Transverse colon (tissue), 4 donors: ENCODE measurements around the gene RASSF3.

Source experiments
- POLR2A ChIP-seq: fragments of 450-650 bp; IDR thresholded peaks from one replicate; pipeline ENCODE4 v1.6.1; 2016; ENCODE audit warnings: antibody characterized with exemption, mild to moderate bottlenecking, moderate library complexity
- POLR2AphosphoS5 ChIP-seq, 3 donors: sonication (generic); formaldehyde crosslinking; IDR thresholded peaks; one replicate each; pipeline ENCODE4 v1.6.1; 2016; ENCODE audit warnings: antibody characterized with exemption in 3 of 3
- TF ChIP-seq, protein P1 (sequence below), 5 experiments: fragments of 200-600 bp in 3 of 5; fragments of 450-650 bp in 2 of 5; sonication (generic) in 3 of 5; IDR thresholded peaks; 1 replicate in 2 of 5; 2 replicates in 3 of 5; pipeline ENCODE4 v1.5.1; 2016 to 2017; ENCODE audit warnings: antibody characterized with exemption in 5 of 5, inconsistent platforms in 3 of 5, mild to moderate bottlenecking in 2 of 5, moderate library complexity in 1 of 5

DNA sequence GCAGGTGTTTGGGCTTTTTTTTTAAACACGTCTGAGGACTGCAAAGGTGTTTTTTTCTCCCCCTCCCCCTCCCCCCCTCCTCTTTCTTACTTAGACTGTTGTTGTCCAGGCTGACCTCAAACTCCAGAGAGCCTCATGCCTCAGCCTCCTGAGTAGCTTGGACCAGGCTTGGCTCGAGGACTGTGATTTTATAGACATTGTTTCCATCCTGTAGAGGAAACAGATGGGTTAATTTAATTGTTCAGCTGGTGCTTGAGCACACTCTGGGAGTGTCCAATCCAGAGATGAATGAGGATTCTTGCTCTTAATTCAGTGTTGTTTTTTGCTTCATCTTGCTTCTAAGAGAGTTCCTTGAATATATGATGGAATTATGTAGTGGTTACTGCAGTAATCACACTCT lies 42.1 kb downstream of the RASSF3 start:
- TF ChIP-seq POLR2A (no peak), POLR2AphosphoS5 (IDR thresholded peaks at IDR 0.05) (no peak)
- TF ChIP-seq, protein P1, sequence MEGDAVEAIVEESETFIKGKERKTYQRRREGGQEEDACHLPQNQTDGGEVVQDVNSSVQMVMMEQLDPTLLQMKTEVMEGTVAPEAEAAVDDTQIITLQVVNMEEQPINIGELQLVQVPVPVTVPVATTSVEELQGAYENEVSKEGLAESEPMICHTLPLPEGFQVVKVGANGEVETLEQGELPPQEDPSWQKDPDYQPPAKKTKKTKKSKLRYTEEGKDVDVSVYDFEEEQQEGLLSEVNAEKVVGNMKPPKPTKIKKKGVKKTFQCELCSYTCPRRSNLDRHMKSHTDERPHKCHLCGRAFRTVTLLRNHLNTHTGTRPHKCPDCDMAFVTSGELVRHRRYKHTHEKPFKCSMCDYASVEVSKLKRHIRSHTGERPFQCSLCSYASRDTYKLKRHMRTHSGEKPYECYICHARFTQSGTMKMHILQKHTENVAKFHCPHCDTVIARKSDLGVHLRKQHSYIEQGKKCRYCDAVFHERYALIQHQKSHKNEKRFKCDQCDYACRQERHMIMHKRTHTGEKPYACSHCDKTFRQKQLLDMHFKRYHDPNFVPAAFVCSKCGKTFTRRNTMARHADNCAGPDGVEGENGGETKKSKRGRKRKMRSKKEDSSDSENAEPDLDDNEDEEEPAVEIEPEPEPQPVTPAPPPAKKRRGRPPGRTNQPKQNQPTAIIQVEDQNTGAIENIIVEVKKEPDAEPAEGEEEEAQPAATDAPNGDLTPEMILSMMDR (IDR thresholded peaks at IDR 0.05): no peak
